Muscle of arm (tissue), 12 donors: ENCODE results near the gene TRMT1L. TPM values are rescaled to one million over a fixed set of nuclear protein-coding genes. Genes with fewer than 3 reads are reported as not detected.

Experiments
- DNase-seq: peaks from one replicate; pipeline ENCODE4 v3.0.0-alpha.2; 2013
- polyA plus RNA-seq, 12 donors: library from polyadenylated mRNA; unstranded; fragments of 120-200 nt; gene quantifications; one replicate each; pipeline ENCODE4 v1.2.1, GENCODE V29; 2013; ENCODE audit not compliant: insufficient read length in 12 of 12

TRMT1L gene
- polyA plus RNA-seq, 12 donors = 11.6 to 25.3 (median 18.1) TPM; not detected in 1

DNA sequence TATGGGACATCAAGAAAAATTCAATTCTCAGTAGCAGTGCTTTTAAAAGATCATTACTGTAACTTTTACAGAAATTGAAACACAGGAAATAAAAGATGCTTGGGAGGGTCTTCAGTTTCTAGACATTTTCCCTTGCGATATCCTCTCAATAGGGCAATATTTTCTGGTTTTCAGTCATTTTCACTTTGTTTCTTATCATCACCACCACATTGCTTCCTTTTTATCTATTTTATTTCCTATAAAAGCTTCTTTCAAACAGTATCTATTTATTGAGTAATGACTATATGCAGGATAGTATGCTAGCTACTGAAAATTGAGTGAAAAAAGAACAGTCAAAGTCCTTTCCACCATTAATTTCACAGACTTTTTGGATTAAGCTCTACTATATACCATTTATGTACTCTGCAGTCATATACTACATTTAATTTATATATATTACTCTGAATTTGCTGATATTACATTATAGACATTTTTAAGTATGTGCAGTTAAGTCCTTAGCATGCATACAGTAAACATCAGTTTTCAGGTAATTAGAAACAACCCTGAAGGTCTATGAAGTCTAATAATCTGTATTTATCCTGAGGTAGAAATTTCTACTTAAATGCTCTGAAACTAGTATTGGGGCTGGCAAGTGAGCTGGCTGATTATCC lies 18.7 kb downstream of the TRMT1L start:
- DNase-seq = no peak

DNA sequence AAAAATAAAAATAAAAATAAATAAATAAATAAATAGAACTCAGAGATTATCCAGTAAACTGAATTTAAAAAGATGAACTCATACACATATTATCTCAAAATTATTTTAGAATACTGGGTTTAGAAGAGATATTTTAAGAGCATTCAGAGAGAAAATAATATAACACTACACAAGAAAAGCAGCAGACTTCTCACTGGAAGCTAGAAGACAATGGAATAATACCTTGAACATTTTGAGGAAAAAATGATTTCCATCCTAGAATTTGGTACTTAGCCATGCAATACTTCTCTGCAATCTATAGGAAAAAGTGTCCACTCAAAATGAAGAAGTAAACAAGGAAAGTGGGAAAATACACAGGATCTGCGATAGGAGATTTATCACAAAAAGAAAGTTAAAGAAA lies 24.2 kb downstream of the TRMT1L start:
- DNase-seq = no peak

DNA sequence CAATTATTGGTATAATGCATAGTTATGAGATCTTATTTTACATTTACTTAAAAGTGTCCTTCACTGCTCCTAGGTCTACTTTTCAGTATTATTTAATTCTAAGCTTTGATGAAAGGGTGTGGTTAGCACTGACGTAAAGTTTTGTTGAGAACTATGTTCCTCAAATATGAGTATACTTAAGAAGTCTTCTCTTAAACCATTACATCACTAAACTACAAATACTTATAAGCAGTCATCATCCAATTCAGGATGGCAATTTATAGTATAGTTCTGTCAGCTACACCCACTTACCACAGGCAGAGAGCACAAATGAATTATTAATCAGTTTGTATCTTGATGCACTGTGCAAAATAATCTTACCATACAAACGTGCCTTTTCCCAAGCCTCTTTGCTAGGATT lies 27.0 kb downstream of the TRMT1L start:
- no peak for DNase-seq

DNA sequence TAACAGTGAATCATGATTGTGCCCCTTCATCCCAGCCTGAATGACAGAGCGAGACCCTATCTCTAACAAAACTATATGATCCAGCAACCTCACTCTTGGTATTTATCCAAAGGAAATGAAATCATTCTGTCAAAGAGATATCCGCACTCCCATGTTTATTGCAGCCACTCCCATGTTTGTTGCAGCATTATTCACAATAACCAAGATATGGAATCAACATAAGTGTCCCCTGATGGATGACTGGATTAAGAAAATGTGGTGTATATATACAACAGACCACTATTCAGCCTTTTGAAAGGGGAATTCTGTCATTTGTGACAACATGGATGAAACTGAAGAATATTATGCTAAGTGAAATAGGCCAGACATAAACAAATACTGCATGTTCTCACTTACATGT lies 44.4 kb downstream of the TRMT1L start:
- no peak for DNase-seq

DNA sequence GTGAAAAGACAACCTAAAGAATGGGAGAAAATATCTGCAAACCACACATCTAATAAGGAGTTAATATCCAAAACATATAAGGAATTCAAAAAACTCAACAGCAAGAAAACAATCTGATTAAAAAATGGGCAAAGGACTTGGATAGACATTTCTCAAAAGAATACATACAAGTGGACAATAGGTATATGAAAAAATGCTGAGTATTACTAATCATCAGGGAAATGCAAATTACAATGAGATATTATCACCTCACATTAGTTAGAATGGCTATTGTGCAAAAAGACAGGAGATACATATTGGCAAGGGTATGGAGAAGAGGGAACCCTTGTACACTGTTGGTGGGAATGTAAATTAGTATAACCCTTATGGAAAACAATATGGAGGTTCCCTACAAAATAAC lies 44.9 kb downstream of the TRMT1L start:
- DNase-seq = no peak

DNA sequence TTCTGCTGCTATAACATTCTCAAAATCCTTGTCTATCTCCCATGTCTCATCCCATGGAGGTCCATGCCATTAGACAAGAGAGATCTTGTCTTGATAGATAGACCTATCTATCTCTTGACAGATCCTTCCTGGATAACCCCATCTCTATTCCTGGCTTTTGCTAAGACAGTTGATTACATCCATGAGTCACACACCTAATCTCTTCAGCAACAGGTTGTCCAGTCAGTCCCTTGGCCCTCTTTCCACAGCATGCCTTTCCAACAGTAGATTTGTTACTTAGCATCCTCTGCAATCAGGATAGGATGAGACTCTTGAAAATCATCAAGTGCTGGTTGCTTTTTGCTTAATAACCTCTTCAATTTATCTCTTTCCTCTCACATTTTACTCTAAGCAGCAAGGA lies 46.6 kb downstream of the TRMT1L start:
- no peak for DNase-seq

DNA sequence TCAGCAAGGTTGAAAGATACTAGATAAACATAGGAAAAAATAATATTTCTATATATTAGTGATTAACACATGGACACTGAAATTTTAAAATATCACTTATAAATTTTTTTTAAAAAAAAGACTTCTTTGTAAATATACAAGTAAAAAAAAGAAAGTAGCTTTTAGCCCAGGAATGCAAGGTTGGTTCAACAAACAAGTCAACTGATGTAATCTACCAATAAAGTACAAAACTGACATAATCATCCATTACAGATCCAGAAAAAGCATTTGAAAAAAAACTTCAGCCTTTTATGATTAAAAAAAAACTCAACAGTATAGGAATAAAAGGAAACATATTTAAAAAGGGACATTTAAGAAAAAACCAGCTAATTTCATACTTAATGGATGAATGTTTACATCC lies 48.4 kb downstream of the TRMT1L start:
- no peak for DNase-seq

DNA sequence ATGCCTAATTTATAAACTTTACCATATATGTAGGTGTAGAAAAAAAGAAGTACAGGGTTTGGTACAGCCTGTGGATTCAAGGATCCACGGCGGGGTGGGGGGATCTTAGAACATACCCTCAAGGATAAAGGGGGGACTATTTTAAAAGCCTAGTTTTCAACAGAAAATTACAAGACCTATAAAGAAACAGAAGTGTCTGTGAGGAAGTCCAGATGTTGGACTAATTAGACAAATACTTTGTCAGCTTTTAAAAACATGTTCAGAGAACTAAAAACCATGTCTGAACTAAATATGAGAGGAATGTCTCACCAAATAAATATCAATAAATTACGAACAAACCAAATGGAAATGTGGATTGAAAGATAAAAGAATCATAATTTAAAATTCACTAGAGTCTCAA lies 51.6 kb downstream of the TRMT1L start:
- no peak for DNase-seq

DNA sequence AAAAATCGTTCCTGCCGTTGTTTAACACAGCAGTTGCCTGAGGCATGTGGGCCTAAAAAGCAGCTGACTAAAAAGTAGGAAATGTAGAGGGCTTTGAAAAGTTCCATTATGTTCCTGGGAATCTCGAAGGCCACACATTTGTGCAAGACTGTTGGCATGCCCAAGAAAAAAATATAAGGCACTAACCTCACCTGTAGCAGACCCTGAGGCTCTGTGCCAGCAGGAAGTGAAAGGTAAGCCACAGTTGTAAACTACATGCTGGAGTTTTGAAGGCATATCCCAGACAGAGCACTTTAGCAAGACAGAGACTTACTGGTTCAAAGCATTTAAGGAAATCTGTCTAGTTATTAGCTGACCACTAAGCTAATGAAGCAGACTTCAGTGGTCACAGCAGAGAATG lies 52.7 kb downstream of the TRMT1L start:
- no peak for DNase-seq

DNA sequence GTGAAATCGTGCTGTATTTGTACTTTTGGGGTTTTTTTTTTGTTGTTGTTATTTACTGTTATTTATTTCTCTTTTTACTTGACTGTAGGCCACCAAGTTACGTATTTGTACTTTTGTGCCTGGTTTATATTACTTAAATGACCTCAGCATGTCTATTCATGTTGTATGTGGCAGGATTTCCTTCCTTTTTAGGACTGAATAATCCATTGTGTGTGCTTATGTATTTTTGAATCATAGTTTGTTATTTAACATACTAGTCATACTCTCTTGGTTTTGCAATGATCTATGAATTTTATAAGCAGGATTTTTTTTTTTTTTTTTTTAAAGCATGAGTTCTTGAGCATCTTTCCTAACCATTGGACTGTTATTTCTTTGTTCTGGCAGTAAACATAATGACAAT lies 60.2 kb downstream of the TRMT1L start:
- no peak for DNase-seq

DNA sequence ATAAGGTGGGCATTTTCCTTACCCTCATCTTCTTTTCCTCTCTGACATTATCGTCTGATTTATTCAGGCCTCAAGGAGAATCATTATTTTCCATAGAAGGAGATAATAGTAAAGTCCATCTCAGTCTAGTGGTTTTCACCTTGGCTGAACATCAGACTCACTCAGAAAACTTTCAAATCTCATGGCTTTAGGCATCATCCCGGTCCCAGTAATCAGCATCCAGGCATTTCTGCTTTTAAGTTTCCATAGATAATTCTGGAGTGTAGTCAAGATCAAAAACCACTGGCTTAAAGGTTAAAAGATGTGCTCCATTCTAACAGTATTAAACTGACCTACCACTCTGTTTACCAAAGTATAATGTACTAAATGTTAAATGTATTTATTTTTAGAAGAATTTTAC lies 62.0 kb downstream of the TRMT1L start:
- no peak for DNase-seq

DNA sequence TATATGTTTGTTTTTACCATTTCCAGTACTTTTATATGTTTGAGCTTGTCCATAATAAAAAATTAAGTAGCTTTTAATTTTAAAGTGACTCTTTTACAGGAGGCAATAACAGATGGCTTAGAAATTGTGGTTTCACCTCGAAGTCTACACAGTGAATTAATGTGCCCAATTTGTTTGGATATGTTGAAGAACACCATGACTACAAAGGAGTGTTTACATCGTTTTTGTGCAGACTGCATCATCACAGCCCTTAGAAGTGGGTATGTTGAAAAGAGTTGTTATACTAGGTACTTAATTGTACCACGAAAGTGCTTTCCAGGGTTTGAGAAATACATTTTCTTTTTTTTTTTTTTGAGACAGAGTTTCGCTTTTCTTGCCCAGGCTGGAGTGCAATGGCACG lies 65.3 kb downstream of the TRMT1L start:
- no peak for DNase-seq

DNA sequence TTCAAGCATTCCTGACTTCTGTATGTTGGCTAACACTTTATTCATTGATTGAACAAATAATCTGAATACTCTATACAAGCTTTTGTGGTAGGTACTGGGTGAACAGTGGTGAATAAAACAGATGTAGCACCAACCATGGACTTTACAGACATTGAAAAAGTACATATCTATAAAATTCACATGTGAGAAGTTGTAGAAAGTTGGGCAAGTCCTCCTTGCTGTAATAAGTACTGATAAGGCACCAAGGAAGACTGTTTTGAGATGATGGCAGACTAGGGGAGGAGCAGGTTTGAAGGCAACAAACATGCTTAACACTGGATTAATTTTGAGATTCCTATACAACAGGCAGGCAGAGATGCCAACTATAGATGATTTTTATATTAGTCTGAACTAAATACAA lies 69.0 kb downstream of the TRMT1L start:
- no peak for DNase-seq

DNA sequence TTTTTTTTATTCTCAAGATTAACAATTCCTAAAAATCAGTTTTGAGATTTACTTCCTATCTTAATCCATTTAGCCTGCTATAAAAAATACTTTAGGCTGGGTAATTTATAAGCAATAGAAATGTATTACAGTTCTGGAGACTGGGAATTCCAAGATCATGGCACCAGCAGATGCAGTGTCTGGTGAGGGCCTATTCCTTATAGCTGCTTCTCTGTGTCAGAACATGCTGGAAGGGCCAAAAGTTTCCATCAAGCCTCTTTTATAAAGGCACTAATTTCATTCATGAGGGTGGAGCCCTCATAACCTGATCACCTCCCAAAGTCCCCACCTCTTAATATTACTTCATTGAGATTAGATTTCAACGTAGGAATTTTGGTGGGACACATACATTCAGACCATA lies 69.7 kb downstream of the TRMT1L start:
- DNase-seq = no peak

DNA sequence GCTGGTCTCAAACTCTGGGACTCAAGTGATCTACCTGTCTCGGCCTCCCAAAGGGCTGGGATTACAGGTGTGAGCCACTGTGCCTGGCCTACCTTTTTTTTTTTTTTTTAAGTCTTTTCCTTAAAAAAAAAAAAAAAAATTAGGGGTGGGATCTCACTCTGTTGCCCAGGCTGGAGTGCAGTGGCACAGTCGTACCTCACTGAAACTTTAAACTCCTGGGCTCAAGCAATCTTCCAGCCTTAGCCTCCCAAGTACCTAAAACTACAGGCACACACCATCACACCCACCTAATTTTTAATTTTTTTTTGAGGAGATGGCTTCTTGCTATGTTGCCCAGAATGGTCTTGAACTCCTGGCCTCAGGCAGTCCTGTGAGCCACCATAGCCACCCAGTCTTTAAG lies 72.9 kb downstream of the TRMT1L start:
- DNase-seq = no peak

DNA sequence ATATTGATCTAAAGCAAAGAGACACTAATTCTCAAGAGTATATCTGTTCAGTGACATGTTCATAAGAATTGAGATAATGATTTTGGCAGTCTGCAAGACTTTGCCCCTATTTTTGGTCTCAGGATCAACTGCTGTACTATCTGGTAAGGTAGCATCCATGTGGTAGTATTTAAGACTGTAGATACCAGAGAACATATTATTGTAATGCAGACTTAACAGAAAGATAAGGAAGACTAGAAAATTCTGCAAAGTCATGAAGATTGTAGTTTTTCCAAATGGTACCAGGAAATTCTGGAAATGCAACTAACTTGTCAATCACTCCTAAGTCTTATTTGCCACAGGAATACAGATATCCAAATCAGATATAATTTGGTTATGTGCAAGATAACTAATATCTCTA lies 76.3 kb downstream of the TRMT1L start:
- DNase-seq = no peak

DNA sequence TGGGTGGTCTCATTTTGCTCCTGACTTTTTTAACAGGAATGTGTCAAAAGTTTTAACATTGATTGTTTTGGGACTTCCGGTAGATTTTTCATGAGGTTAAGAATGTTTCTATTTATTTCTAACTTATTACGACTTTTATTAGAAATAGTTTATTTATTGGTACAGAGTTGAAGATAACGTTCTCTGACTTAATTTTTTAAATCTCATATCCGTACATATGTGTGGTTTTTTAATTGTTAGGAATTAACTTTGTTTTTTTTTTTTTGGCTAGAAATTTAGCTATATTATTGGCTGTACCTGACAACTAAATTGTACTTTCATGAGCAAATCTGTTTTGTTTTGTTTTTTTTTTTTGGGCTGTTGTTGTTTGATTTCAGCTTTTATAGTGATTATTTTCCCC lies 79.4 kb downstream of the TRMT1L start:
- DNase-seq = no peak

DNA sequence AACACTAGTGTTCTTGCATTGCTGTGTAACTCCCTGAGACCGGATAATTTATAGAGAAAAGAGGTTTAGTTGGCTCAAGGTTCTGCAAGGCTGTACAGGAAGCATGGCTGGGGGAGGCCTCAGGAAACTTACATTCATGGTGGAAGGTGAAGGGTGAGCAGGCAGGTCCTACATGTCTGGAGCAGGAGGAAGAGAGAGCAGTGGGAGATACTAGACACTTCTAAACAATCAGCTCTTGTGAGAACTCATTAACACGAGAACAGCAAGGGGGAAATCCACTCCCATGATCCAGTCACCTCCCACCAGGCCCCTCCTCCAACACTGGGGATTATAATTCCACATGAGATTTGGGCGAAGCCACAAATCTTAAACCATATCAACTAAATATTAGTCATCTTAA lies 81.3 kb downstream of the TRMT1L start:
- DNase-seq = no peak

DNA sequence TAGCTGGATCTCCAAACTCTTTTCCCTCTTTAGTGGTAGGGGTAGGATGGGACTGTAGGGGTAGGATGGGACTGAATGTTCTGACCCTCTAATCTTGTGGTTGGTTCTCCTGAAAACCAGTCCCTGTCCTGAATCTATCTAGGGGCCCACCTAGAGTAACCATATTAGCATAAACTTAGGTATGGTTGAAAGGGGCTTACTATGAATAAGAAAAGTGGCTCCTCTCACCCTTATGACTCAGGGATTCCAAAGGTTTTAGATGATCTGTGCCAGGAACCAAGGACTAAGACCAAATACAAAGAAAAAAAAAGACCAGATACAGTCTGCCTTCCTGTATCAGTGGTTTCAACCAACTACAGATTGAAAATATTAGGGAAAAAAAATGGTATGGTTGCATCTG lies 82.4 kb downstream of the TRMT1L start:
- DNase-seq = no peak

DNA sequence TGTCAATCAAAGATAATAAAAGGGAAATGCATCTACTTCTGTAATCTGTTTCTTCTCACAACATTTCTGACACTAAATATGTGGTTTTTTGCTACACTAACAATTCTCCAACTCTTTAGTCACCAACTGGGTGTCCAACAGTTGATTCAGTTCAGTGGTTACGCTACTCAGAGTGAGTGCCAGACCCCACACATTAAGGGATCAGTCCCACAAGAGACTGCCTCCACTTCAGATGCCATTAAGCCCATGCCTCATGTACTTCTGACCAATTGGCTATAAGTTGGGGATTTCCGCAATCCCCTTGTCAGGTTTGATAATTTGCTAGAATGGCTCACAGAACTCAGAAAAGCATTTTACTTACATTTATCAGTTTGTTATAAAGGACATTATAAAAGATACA lies 83.0 kb downstream of the TRMT1L start:
- DNase-seq = no peak

DNA sequence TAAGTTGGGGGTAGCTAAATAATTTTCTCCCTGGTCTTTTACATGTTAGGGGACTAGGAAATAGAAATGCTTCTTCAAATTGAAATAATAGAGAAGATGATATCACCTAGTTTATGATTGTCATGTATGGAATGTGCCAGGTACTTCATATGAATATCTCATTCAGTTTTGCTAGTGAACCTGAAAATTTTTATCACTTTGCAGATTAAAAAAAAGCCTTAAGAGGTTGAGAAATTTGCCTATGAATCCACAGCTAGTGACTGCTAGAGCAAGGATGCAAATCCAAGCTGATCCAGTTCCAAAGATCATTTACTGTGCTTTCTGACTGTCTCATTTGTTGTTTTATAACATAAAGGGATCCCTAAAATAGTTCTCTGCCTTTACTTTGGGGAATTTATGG lies 86.7 kb downstream of the TRMT1L start:
- DNase-seq = no peak

DNA sequence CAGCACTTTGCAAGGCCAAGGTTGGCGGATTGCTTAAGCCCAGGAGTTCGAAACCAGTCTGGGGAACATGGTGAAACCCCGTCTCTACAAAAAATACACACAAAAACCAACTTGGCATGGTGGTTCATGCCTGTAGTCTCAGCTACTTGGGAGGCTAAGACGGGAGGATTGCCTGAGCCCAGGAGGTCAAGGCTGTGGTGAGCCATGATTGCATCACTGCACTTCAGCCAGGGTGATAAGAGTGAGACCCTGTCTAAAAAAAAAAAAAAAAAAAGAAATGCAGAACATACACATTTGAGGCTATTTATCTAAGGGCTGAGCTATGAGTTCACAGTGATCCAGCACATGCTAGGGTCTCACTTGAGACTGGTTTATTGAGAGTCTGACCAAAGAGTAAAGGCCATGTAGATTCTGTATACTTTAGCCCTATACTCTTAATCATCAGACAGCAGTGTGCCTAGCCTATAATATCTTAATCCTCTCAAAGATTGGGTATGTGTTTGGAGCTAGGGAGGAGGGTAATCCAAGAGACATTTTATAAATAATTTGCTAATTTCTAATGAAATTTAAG lies 87.5 kb downstream of the TRMT1L start:
- DNase-seq = no peak

DNA sequence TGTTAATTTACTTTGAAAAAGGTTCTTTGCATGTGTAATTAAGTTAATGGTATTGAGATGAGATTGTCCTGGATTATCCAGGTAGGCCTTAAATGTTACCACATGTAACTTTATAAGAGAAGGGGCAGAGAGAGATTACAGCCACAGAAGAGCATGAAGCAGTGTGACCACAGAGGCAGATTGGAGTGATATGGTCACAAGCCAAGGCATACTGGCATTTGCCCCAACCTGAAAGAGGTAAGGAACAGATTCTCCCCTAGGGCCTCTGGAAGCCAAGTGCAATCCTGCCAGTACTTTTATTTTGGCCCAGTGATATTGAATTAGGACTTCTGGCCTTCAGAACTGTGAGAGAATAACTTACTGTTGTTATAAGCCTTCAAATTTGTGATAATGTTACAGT lies 88.4 kb downstream of the TRMT1L start:
- no peak for DNase-seq
